ENCODE measurements around the gene LPAR2.

The LPAR2 gene

GRCh38 chr19:19588546-19588945, 39.5 kb downstream of the LPAR2 start:
- Histone ChIP-seq H3K4me3 (ENCODE audit: insufficient read depth, low read length, poor library complexity, severe bottlenecking) (no peak overlapping the region), H3K27ac (ENCODE audit: low read depth, low read length) (no peak overlapping the region), H3K9me2 (replicated peaks; ENCODE audit: insufficient read depth, low read length) (no peaks in the 10 kb centered on the region), H3K9ac (ENCODE audit: low read length) (no peak overlapping the region), H4K20me1 (ENCODE audit: low read depth, low read length) (no peaks in the 10 kb centered on the region), H3K4me2 (ENCODE audit: low read depth, low read length, poor library complexity, severe bottlenecking) (no peak overlapping the region), H3K36me3 (ENCODE audit: low read length) (no peaks in the 10 kb centered on the region), H3K27me3 (ENCODE audit: low read length) (no peaks in the 10 kb centered on the region), H2AFZ (ENCODE audit: low read depth, low read length, severe bottlenecking) (no peak overlapping the region), H3K79me2 (ENCODE audit: insufficient read depth, low read length) (no peaks in the 10 kb centered on the region), H3K9me3 (ENCODE audit: insufficient read depth, low read length) (no peaks in the 10 kb centered on the region), H3F3A (ENCODE audit: insufficient read depth) (no peaks in the 10 kb centered on the region)
- no peak for TF ChIP-seq CTCF (IDR thresholded peaks at IDR 0.05; ENCODE audit: insufficient read depth, low read length, poor library complexity, severe bottlenecking)
- no peak for TF ChIP-seq EZH2phosphoT487 (conservative IDR thresholded peaks at IDR 0.05; ENCODE audit: low read length)

GRCh38 chr19:19587771-19588170, 40.2 kb downstream of the LPAR2 start:
- no peaks in the 10 kb centered on the region for H4K20me1 ChIP-seq (ENCODE audit: low read depth, low read length)
- H2AFZ ChIP-seq (ENCODE audit: low read depth, low read length, severe bottlenecking): no peak overlapping the region
- H3K36me3 ChIP-seq (ENCODE audit: low read length): no peaks in the 10 kb centered on the region
- H3K4me2 ChIP-seq (ENCODE audit: low read depth, low read length, poor library complexity, severe bottlenecking): no peak overlapping the region
- H3K9me3 ChIP-seq (ENCODE audit: insufficient read depth, low read length): no peaks in the 10 kb centered on the region
- H3K27ac ChIP-seq (ENCODE audit: low read depth, low read length): no peak overlapping the region
- no peaks in the 10 kb centered on the region for H3F3A ChIP-seq (ENCODE audit: insufficient read depth)
- H3K9me2 ChIP-seq (replicated peaks; ENCODE audit: insufficient read depth, low read length): no peaks in the 10 kb centered on the region
- H3K4me3 ChIP-seq (ENCODE audit: insufficient read depth, low read length, poor library complexity, severe bottlenecking): no peak overlapping the region
- no peak overlapping the region for H3K9ac ChIP-seq (ENCODE audit: low read length)
- TF ChIP-seq CTCF (IDR thresholded peaks at IDR 0.05; ENCODE audit: insufficient read depth, low read length, poor library complexity, severe bottlenecking) (no peak), EZH2phosphoT487 (conservative IDR thresholded peaks at IDR 0.05; ENCODE audit: low read length) (no peak)
- H3K79me2 ChIP-seq (ENCODE audit: insufficient read depth, low read length): no peaks in the 10 kb centered on the region
- no peaks in the 10 kb centered on the region for H3K27me3 ChIP-seq (ENCODE audit: low read length)

- Histone ChIP-seq H3K9ac (ENCODE audit: low read length) (no peak overlapping the region), H3F3A (ENCODE audit: insufficient read depth) (no peaks in the 10 kb centered on the region), H3K27me3 (ENCODE audit: low read length) (no peaks in the 10 kb centered on the region), H3K4me2 (ENCODE audit: low read depth, low read length, poor library complexity, severe bottlenecking) (no peak overlapping the region), H3K27ac (ENCODE audit: low read depth, low read length) (no peak overlapping the region), H3K9me3 (ENCODE audit: insufficient read depth, low read length) (no peaks in the 10 kb centered on the region), H3K9me2 (replicated peaks; ENCODE audit: insufficient read depth, low read length) (no peaks in the 10 kb centered on the region), H4K20me1 (ENCODE audit: low read depth, low read length) (no peaks in the 10 kb centered on the region), H3K4me3 (ENCODE audit: insufficient read depth, low read length, poor library complexity, severe bottlenecking) (no peak overlapping the region), H3K36me3 (ENCODE audit: low read length) (no peaks in the 10 kb centered on the region), H3K79me2 (ENCODE audit: insufficient read depth, low read length) (no peaks in the 10 kb centered on the region), H2AFZ (ENCODE audit: low read depth, low read length, severe bottlenecking) (no peak overlapping the region)
- no peak for TF ChIP-seq EZH2phosphoT487 (conservative IDR thresholded peaks at IDR 0.05; ENCODE audit: low read length)
Observed at GRCh38 chr19:19584356-19584755, 43.7 kb downstream of the LPAR2 start.

- no peak overlapping the region for H2AFZ ChIP-seq (ENCODE audit: low read depth, low read length, severe bottlenecking)
- H3K9ac ChIP-seq (ENCODE audit: low read length): no peak overlapping the region
- no peaks in the 10 kb centered on the region for H3K9me2 ChIP-seq (replicated peaks; ENCODE audit: insufficient read depth, low read length)
- H3K79me2 ChIP-seq (ENCODE audit: insufficient read depth, low read length): no peaks in the 10 kb centered on the region
- H3K27me3 ChIP-seq (ENCODE audit: low read length): no peaks in the 10 kb centered on the region
- no peak for TF ChIP-seq CTCF (IDR thresholded peaks at IDR 0.05; ENCODE audit: insufficient read depth, low read length, poor library complexity, severe bottlenecking)
- TF ChIP-seq EZH2phosphoT487 (conservative IDR thresholded peaks at IDR 0.05; ENCODE audit: low read length): no peak
- no peak overlapping the region for H3K4me2 ChIP-seq (ENCODE audit: low read depth, low read length, poor library complexity, severe bottlenecking)
- H3K4me3 ChIP-seq (ENCODE audit: insufficient read depth, low read length, poor library complexity, severe bottlenecking): no peak overlapping the region
- H3K36me3 ChIP-seq (ENCODE audit: low read length): no peaks in the 10 kb centered on the region
- no peaks in the 10 kb centered on the region for H3K9me3 ChIP-seq (ENCODE audit: insufficient read depth, low read length)
- no peaks in the 10 kb centered on the region for H4K20me1 ChIP-seq (ENCODE audit: low read depth, low read length)
- no peak overlapping the region for H3K27ac ChIP-seq (ENCODE audit: low read depth, low read length)
- H3F3A ChIP-seq (ENCODE audit: insufficient read depth): no peaks in the 10 kb centered on the region
Observed at GRCh38 chr19:19582471-19582870, 45.5 kb downstream of the LPAR2 start.
